ENCODE measurements around the gene HRH3.
A peak's percentile ranks its signal among the peaks of the same experiment; 100 is the strongest.

Gene HRH3

DNA sequence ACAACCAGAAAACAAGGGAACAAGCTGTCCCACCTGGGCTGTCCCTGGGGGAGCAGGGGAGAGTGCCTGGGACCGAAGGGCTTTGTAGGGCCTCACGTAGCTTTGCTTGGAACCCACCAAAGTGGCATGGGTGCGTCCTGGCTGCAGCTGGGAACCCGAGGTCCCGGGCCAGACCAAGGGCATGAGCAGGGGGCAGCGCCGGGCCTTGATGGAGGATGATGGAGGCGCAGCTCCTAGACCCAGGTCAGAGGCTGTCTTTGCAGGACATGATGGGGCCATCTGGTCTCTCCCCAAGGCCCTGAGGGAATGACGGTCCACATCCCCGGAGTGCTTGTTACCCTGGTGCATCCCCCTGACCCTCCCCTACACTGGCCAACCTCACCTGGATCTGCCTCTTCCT is 10.6 kb upstream of the HRH3 start:
- no peak for DNase-seq (ENCODE audit: extremely low spot score)
- TF ChIP-seq BHLHE40 (IDR thresholded peaks at IDR 0.05; ENCODE audit: borderline replicate concordance) (no peak), FOXA1 (IDR thresholded peaks at IDR 0.05) (no peak), ELF4 (IDR thresholded peaks at IDR 0.05) (no peak), ARNT (IDR thresholded peaks at IDR 0.05) (no peak), L3MBTL2 (conservative IDR thresholded peaks at IDR 0.05) (no peak), FOXK2 (IDR thresholded peaks at IDR 0.05) (no peak)
- POLR2A ChIA-PET, result interaction anchor here (0.6 kb wide), 1 partner anchor 124 kb away, joined by 3 read pairs; no protein-coding TSS in a partner anchor
- CTCF ChIA-PET, result no interaction called here

GRCh38 chr20:62230276-62230675 is 10.2 kb upstream of the HRH3 start:
- ChIA-PET POLR2A (no interaction called here), CTCF (no interaction called here)
- DNase-seq (ENCODE audit: extremely low spot score), result no peak
- TF ChIP-seq FOXA1 (IDR thresholded peaks at IDR 0.05) (no peak), TARDBP (IDR thresholded peaks at IDR 0.05) (peak; percentile 56)

GRCh38 chr20:62229667-62230066 is 9.6 kb upstream of the HRH3 start:
- CTCF ChIA-PET, result no interaction called here
- DNase-seq (ENCODE audit: extremely low spot score), result no peak
- TF ChIP-seq BHLHE40 (IDR thresholded peaks at IDR 0.05; ENCODE audit: borderline replicate concordance) (no peak), HDGF (IDR thresholded peaks at IDR 0.05; ENCODE audit: borderline replicate concordance) (no peak), ELF4 (IDR thresholded peaks at IDR 0.05) (no peak), L3MBTL2 (conservative IDR thresholded peaks at IDR 0.05) (no peak)
- POLR2A ChIA-PET, result no interaction called here

GRCh38 chr20:62228982-62229545 is 9.0 kb upstream of the HRH3 start:
- CTCF ChIA-PET, result no interaction called here
- TF ChIP-seq NFRKB (IDR thresholded peaks at IDR 0.05), result no peak
- no peak for TF ChIP-seq ARNT (IDR thresholded peaks at IDR 0.05)
- no peak for TF ChIP-seq FOXM1 (IDR thresholded peaks at IDR 0.05; ENCODE audit: borderline replicate concordance)
- TF ChIP-seq TARDBP (IDR thresholded peaks at IDR 0.05), result no peak
- TF ChIP-seq FOXA1 (IDR thresholded peaks at IDR 0.05), result no peak
- TF ChIP-seq ELF4 (IDR thresholded peaks at IDR 0.05), result no peak
- no peak for TF ChIP-seq BHLHE40 (IDR thresholded peaks at IDR 0.05; ENCODE audit: borderline replicate concordance)
- TF ChIP-seq PKNOX1 (IDR thresholded peaks at IDR 0.05), result no peak
- DNase-seq (ENCODE audit: extremely low spot score), result no peak
- POLR2A ChIA-PET, result no interaction called here

DNA sequence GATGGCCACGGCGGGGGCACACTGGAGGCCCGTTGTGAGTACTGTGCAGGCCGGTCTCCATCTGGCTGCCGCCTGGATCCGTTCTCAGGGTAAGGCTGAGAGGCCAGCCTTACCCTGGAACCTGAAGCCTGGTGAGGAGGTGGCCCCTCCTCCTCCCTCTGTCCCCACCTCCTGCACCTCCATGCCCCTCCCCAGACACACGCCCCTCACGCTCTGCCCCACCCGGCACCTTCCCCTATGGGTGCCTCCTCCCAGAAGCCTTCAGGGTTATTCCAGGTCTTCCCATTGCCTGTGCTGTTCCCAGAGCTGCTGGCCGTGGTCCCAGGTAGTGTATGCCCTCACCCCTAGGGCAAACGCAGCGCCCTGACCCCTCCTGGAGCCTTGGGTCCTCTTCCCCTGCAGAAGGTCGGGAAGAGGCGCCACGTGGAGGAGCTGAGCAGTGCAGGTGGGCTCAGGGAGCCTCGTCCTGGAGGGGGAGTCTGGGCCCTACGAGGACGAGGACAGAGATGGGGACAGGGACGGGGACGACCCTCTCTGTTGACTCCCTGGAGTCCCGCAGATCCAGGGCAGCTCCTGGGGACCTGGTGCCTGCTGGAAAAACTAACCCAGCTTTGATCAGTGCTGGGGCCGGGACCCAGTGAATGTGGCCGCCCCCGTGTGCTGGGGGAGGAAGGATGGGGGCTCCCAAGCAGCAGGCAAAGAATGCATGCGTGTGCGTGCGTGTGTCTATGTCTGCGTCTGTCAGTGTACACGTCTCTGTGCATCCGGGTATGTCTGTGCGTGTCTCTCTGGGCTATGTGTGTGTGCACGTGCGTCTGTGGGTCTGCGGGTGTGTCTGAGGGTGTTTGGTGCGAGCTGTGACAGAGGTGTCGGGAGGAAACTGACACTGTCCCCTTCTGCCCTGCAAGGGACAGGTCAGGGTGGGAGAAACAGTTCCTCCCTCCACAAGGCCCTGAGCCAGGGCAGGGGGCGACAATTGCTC is 8.2 kb upstream of the HRH3 start:
- DNase-seq (ENCODE audit: extremely low spot score), result no peak
- POLR2A ChIA-PET, result no interaction called here
- CTCF ChIA-PET, result no interaction called here
- TF ChIP-seq CTBP1 (IDR thresholded peaks at IDR 0.05; ENCODE audit: borderline replicate concordance) (no peak), LEF1 (IDR thresholded peaks at IDR 0.05; ENCODE audit: borderline replicate concordance) (no peak), SUZ12 (IDR thresholded peaks at IDR 0.05) (no peak), ARNT (IDR thresholded peaks at IDR 0.05) (no peak), L3MBTL2 (conservative IDR thresholded peaks at IDR 0.05) (0 out of 2 replicates have a peak, but pooled peaks have one; percentile 16)

DNA sequence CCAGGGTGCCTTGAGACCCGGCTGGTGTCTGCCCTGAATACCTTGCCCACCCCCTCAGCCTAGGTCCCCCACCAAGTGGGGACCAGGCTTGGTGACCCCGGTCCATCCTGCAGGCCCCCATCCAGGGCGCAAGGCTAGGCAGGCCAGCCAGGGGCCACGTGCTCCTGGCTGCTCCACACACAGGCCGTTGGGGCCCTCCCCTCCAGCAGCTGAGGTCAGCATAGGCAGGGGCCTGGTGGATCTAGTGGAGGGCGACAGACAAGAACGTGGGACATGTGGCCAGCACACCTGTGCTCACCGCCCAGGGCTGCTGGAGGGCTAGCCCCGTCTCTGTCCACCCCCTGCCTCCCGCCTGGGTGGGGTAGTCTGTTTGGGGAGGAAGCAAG is 7.5 kb upstream of the HRH3 start:
- CTCF ChIA-PET, result no interaction called here

DNA sequence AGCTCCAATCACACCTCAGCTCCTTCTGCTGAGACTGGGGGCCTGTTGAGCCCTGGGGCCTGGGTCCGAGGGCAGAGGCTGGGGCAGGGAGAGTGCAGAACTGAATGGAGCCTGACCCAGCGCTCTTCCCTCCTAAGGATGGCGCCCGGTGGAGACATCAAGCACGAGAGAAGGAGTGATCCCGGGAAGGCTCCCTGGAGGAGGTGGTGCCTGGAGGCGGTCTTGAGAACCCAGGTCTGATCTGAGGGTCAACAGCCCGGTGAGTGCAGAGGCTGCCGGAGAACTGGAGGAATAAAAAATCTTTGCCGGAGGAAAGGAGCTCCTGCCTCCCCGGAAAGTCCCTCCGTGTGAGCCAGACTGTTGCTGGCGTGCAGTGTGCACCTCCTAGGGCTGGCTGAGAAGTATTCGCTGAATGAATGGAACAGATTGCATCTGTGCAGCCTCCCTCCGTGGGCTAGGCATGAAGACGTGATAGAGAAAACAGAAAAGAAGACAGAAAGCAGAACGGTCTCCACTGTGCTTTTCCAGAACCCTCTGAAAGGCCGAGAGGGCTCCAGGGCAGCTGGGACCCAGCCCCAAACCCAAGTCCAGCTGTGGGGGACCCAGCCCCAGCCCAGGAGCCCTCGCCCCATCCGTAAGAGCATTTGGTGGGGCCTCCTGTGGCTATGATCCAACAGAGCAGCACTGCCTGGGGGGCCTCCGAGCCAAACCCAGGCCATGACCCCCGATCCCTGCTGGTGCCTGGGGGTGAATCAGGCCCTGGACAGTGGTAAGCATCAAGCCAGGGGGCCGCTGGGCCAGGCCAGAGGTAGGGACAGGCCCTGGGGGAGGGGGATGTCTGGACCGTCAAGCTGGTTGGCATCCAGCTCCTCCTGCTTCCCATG is 6.9 kb upstream of the HRH3 start:
- no peak for TF ChIP-seq LEF1 (IDR thresholded peaks at IDR 0.05; ENCODE audit: borderline replicate concordance)
- TF ChIP-seq SP1 (IDR thresholded peaks at IDR 0.05), result no peak
- no peak for TF ChIP-seq FOXA1 (IDR thresholded peaks at IDR 0.05)
- no peak for TF ChIP-seq HDGF (IDR thresholded peaks at IDR 0.05; ENCODE audit: borderline replicate concordance)
- POLR2A ChIA-PET, result no interaction called here
- CTCF ChIA-PET, result no interaction called here
- DNase-seq (ENCODE audit: extremely low spot score), result no peak

More for the DNA sequence above, 7.5 kb upstream of the HRH3 start:
- TF ChIP-seq HDGF (IDR thresholded peaks at IDR 0.05; ENCODE audit: borderline replicate concordance) (no peak), NFRKB (IDR thresholded peaks at IDR 0.05) (no peak), CTBP1 (IDR thresholded peaks at IDR 0.05; ENCODE audit: borderline replicate concordance) (no peak), FOXA1 (IDR thresholded peaks at IDR 0.05) (no peak), FOXM1 (IDR thresholded peaks at IDR 0.05; ENCODE audit: borderline replicate concordance) (no peak), ARNT (IDR thresholded peaks at IDR 0.05) (no peak), TARDBP (IDR thresholded peaks at IDR 0.05) (no peak), FOXK2 (IDR thresholded peaks at IDR 0.05) (no peak), SP1 (IDR thresholded peaks at IDR 0.05) (no peak), LEF1 (IDR thresholded peaks at IDR 0.05; ENCODE audit: borderline replicate concordance) (no peak), ZNF384 (IDR thresholded peaks at IDR 0.05) (no peak), ELF4 (IDR thresholded peaks at IDR 0.05) (no peak), BHLHE40 (IDR thresholded peaks at IDR 0.05; ENCODE audit: borderline replicate concordance) (no peak), L3MBTL2 (conservative IDR thresholded peaks at IDR 0.05) (no peak), SUZ12 (IDR thresholded peaks at IDR 0.05) (no peak)
- POLR2A ChIA-PET, result no interaction called here
- no peak for DNase-seq (ENCODE audit: extremely low spot score)

All from HEK293T (cell line).